Neural cell (in vitro differentiated cells): ENCODE measurements around the gene KRTAP10-9.

Experiments used
- EZH2 ChIP-seq: fragments of 200-600, 300-800 bp; shearing (Covaris generic), sonication (generic); IDR thresholded peaks from 2 replicates; pipeline ENCODE4 v1.6.1; 2014; ENCODE audit warnings: antibody characterized with exemption, low read length, borderline replicate concordance, mild to moderate bottlenecking; ENCODE audit not compliant: insufficient read depth, poor library complexity, severe bottlenecking
- RAD21 ChIP-seq: fragments of 450-650 bp; conservative IDR thresholded peaks from 2 replicates; pipeline ENCODE4 v1.6.1; 2014; ENCODE audit warnings: antibody characterized with exemption, mild to moderate bottlenecking, moderate library complexity
- TF ChIP-seq, protein P1 (sequence below): fragments of 450-650 bp; IDR thresholded peaks from 2 replicates; pipeline ENCODE4 v1.5.1; 2014; ENCODE audit warnings: antibody characterized with exemption, mild to moderate bottlenecking, moderate library complexity; ENCODE audit not compliant: poor library complexity, severe bottlenecking

DNA sequence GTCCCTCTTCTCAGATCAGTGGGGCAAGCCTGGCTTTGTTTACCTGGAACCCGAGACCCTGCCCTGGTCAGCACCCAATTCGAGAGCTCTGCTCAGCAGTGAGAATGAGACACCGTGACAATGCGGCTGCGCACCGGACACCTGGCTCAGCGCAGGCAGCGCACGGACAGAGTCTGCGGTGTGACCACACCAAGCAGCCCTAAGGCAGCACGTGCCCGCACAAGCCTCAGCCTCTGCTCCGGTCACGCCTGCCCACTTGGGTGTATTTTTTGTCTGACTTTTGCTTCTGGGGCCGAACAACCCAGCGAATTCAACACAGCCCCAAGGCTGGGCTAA is 10.3 kb upstream of the KRTAP10-9 start:
- TF ChIP-seq, protein P1, sequence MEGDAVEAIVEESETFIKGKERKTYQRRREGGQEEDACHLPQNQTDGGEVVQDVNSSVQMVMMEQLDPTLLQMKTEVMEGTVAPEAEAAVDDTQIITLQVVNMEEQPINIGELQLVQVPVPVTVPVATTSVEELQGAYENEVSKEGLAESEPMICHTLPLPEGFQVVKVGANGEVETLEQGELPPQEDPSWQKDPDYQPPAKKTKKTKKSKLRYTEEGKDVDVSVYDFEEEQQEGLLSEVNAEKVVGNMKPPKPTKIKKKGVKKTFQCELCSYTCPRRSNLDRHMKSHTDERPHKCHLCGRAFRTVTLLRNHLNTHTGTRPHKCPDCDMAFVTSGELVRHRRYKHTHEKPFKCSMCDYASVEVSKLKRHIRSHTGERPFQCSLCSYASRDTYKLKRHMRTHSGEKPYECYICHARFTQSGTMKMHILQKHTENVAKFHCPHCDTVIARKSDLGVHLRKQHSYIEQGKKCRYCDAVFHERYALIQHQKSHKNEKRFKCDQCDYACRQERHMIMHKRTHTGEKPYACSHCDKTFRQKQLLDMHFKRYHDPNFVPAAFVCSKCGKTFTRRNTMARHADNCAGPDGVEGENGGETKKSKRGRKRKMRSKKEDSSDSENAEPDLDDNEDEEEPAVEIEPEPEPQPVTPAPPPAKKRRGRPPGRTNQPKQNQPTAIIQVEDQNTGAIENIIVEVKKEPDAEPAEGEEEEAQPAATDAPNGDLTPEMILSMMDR: no peak
- TF ChIP-seq RAD21 (no peak), EZH2 (no peak)
